Camera-type eye (tissue), 1 donor: ENCODE measurements around the gene FRMD4B. TPM values are rescaled to one million over a fixed set of nuclear protein-coding genes. Genes with fewer than 3 reads are reported as not detected.

Source experiments
- total RNA-seq: library from RNA; depleted of rRNA; stranded (reverse); fragments of >200 nt; gene quantifications from one replicate; pipeline ENCODE4 v1.2.3, GENCODE V29; 2014

The FRMD4B gene
- total RNA-seq: 60.3 TPM

GRCh38 chr3:69385723-69386555 is at the start of gene FRMD4B:
FRMD4B (minus strand) TSS chr3:69386088; CDS start chr3:69385989, 99 bp downstream.

GRCh38 chr3:69122403-69122802 is 263.5 kb downstream of the FRMD4B start, which contains the start of gene LMOD3:
LMOD3 (minus strand) TSS chr3:69122595; CDS start chr3:69122386, 209 bp downstream.

